Motor neuron (in vitro differentiated cells): ENCODE results near the gene ENGASE. TPM values are rescaled to one million over a fixed set of nuclear protein-coding genes. Genes with fewer than 3 reads are reported as not detected.
A peak's percentile ranks its signal among the peaks of the same experiment; 100 is the strongest.

Experiments used
- ATAC-seq, 8 experiments: fragments of 200-7000 bp; cut with Tn5 transposase; replicated peaks in 6 of 8; 2 replicates each; pipeline ENCODE4 v1.8.0; 2021; ENCODE audit warnings: mild to moderate bottlenecking in 8 of 8, moderate library complexity in 8 of 8
- H3K27ac ChIP-seq, 2 donors: fragments of 250-450 bp; sonication (Bioruptor Pico); 2 replicates each; pipeline ENCODE4 v1.9.0; 2021; ENCODE audit warnings: antibody characterized with exemption in 2 of 2, mild to moderate bottlenecking in 2 of 2, moderate library complexity in 1 of 2
- H3K4me1 ChIP-seq, 2 donors: fragments of 250-450 bp; sonication (Bioruptor Pico); replicated peaks in 1 of 2; 2 replicates each; pipeline ENCODE4 v1.6.1; 2021; ENCODE audit warnings: antibody characterized with exemption in 2 of 2, mild to moderate bottlenecking in 2 of 2, moderate library complexity in 1 of 2
- H3K4me3 ChIP-seq, 5 donors: fragments of 250-450 bp; sonication (Bioruptor Pico); 2 replicates each; pipeline ENCODE4 v1.9.0; 2021; ENCODE audit warnings: antibody characterized with exemption in 5 of 5, mild to moderate bottlenecking in 5 of 5, moderate library complexity in 4 of 5
- WGBS, 10 experiments: fragments of 450-650 bp; shearing (Covaris generic); methylation state at CpG; one replicate each; pipeline ENCODE4 v1.0.0; 2022; 5-methylcytosine and 5-hydroxymethylcytosine counted together
- in situ Hi-C, 9 experiments: fragments of 400-800 bp; cut with MboI; loops; one replicate each; pipeline ENCODE4 v1.15.0; 2021; ENCODE audit warnings: low sequenced_read_pairs in 9 of 9, low pct_unique_long_range_greater_than_20kb in 2 of 9; ENCODE audit not compliant: unreplicated experiment in 9 of 9
- total RNA-seq, 8 experiments: library from RNA; unstranded; fragments of 300-600 nt; gene quantifications; 2 replicates each; pipeline versions ENCODE4 v1.2.3 to v1.2.4, GENCODE V29; 2022

ENGASE gene
- total RNA-seq, 8 experiments from 2014 or later = 10.0 to 49.6 (median 15.4) TPM

- Histone ChIP-seq H3K4me3 (no peak overlapping the region), H3K4me1 (peaks cover 12 to 16% of the 10 kb centered on the region in 2 donors), H3K27ac (no peak overlapping the region)
- WGBS, 10 experiments = 60 to 83% (median 71%) methylated on average over 1 to 3 of the region's 6 CpGs; no CpG with 5 or more reads in 4 of the 10 experiments
- in situ Hi-C loops = loop anchor here in 1 of 9 experiments (25.0 kb wide), 1 partner anchor 662 kb away; no protein-coding TSS in a partner anchor
- no peak for ATAC-seq
These were observed 24.1 kb upstream of the ENGASE start for GRCh38 chr17:79050551-79050950.

GRCh38 chr17:79051306-79051705, 23.3 kb upstream of the ENGASE start:
- H3K4me1 ChIP-seq = peaks cover 8 to 13% of the 10 kb centered on the region in 2 donors
- ATAC-seq = no peak
- H3K4me3 ChIP-seq = no peak overlapping the region
- in situ Hi-C loops = loop anchor here in 1 of 9 experiments (25.0 kb wide), 1 partner anchor 661 kb away; no protein-coding TSS in a partner anchor
- no peak overlapping the region for H3K27ac ChIP-seq
- WGBS, 10 experiments = 43 to 100% (median 75%) methylated on average over 1 to 5 of the region's 6 CpGs; no CpG with 5 or more reads in 1 of the 10 experiments

DNA sequence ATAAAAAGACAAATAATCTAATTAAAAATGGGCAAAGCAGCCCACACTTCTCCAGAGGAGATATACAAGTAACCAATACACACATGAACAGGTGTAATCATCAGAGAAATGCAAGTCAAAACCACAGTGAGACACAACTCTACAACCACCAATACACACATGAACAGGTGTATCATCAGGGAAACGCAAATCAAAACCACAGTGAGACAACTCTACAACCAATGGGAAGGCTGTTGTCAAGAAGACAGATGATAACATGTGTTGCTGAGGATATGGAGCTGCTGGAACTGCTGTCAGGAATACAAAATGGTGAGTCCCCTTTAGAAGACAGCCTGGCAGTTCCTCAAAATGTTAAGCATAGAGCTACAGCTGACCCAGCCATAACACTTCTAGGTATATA, 22.5 kb upstream of the ENGASE start:
- WGBS, 10 experiments = 33 to 86% (median 60%) methylated on average over 1 of the region's 1 CpG; no CpG with 5 or more reads in 3 of the 10 experiments
- in situ Hi-C loops = loop anchor here in 1 of 9 experiments (25.0 kb wide), 1 partner anchor 660 kb away; no protein-coding TSS in a partner anchor

GRCh38 chr17:79053251-79053925, 21.2 kb upstream of the ENGASE start:
- in situ Hi-C loops = loop anchor here in 1 of 9 experiments (25.0 kb wide), 1 partner anchor 659 kb away; no protein-coding TSS in a partner anchor
- ATAC-seq = no peak
- H3K27ac ChIP-seq = no peak overlapping the region
- no peak overlapping the region for H3K4me3 ChIP-seq
- H3K4me1 ChIP-seq = peaks cover 0 to under 1% of the 10 kb centered on the region in 2 donors
- WGBS, 10 experiments = 0 to 100% (median 63%) methylated on average over 1 to 2 of the region's 2 CpGs; no CpG with 5 or more reads in 3 of the 10 experiments

More for the DNA sequence above, 22.5 kb upstream of the ENGASE start:
- Histone ChIP-seq H3K27ac (no peak overlapping the region), H3K4me3 (no peak overlapping the region), H3K4me1 (peaks cover 0 to 5% of the 10 kb centered on the region in 2 donors)
- ATAC-seq = no peak

GRCh38 chr17:79054200-79054960, 20.2 kb upstream of the ENGASE start:
- Histone ChIP-seq H3K4me3 (no peak overlapping the region), H3K27ac (no peak overlapping the region), H3K4me1 (no peaks in the 10 kb centered on the region)
- in situ Hi-C loops = loop anchor here in 1 of 9 experiments (25.0 kb wide), 1 partner anchor 658 kb away; no protein-coding TSS in a partner anchor
- WGBS, 10 experiments = 0 to 43% (median 30%) methylated on average over 1 to 2 of the region's 2 CpGs; no CpG with 5 or more reads in 1 of the 10 experiments
- no peak for ATAC-seq

GRCh38 chr17:79055197-79055596, 19.4 kb upstream of the ENGASE start:
- no peak overlapping the region for H3K27ac ChIP-seq
- no peaks in the 10 kb centered on the region for H3K4me1 ChIP-seq
- 77 to 100% (median 84%) methylated on average over 2 to 5 of the region's 5 CpGs; no CpG with 5 or more reads in 1 of the 10 experiments for WGBS, 10 experiments
- no peak for ATAC-seq
- in situ Hi-C loops = loop anchor here in 1 of 9 experiments (25.0 kb wide), 1 partner anchor 657 kb away; no protein-coding TSS in a partner anchor
- no peak overlapping the region for H3K4me3 ChIP-seq

DNA sequence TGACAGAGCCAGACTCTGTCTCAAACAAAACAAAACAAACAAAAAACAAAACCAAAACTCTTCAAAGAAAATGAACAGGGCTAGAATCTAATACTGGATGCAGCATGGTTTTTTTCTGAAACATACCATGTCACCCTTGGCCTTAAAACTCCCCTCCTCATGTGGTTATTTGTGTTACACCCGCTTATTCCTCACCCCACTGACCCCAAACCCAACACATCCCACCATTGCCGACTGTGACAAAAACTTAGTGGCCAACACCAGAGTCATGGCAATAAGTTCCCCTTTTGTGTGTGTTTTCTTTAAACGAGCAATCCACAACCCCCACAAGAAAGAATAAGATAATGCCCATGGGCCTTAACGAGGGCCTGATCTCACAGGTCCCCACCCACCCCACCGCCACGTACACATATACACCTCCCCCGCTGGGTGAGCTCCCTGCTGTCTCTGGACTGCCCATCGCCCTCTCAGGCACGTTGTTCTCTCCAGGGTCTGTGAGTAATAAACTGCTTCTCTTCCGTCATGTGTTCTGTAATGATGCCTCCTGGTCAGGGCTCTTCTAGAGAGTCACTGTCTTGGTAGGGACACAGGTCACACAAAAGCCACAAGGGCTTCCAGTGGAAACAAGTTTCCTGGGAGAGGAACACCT, 16.8 kb upstream of the ENGASE start:
- no peak for ATAC-seq
- no peaks in the 10 kb centered on the region for H3K4me1 ChIP-seq
- in situ Hi-C loops = loop anchor here in 1 of 9 experiments (25.0 kb wide), 1 partner anchor 654 kb away; no protein-coding TSS in a partner anchor
- WGBS, 10 experiments = 40 to 100% (median 67%) methylated on average over 1 to 6 of the region's 10 CpGs; no CpG with 5 or more reads in 6 of the 10 experiments
- no peak overlapping the region for H3K27ac ChIP-seq
- H3K4me3 ChIP-seq = no peak overlapping the region

GRCh38 chr17:79062691-79063090, 11.9 kb upstream of the ENGASE start:
- peak in 1 of 8 experiments; percentile 38 for ATAC-seq
- Histone ChIP-seq H3K4me1 (no peaks in the 10 kb centered on the region), H3K4me3 (no peak overlapping the region), H3K27ac (no peak overlapping the region)
- in situ Hi-C loops = loop anchor here in 1 of 9 experiments (25.0 kb wide), 1 partner anchor 650 kb away; no protein-coding TSS in a partner anchor
- 30 to 92% (median 72%) methylated on average over 3 to 7 of the region's 7 CpGs; no CpG with 5 or more reads in 2 of the 10 experiments for WGBS, 10 experiments

- in situ Hi-C loops = loop anchor here in 1 of 9 experiments (25.0 kb wide), 1 partner anchor 648 kb away; no protein-coding TSS in a partner anchor
- Histone ChIP-seq H3K4me1 (no peaks in the 10 kb centered on the region), H3K27ac (no peak overlapping the region), H3K4me3 (no peak overlapping the region)
- no peak for ATAC-seq
- 0 to 82% (median 67%) methylated on average over 1 to 3 of the region's 4 CpGs; no CpG with 5 or more reads in 3 of the 10 experiments for WGBS, 10 experiments
These were observed 10.6 kb upstream of the ENGASE start for GRCh38 chr17:79064026-79064425.

GRCh38 chr17:79065105-79065670, 9.4 kb upstream of the ENGASE start:
- ATAC-seq = peak in 2 of 8 experiments; percentile 34 to 51
- in situ Hi-C loops = loop anchor here in 1 of 9 experiments (25.0 kb wide), 1 partner anchor 647 kb away; no protein-coding TSS in a partner anchor
- Histone ChIP-seq H3K4me3 (no peak overlapping the region), H3K4me1 (no peaks in the 10 kb centered on the region), H3K27ac (no peak overlapping the region)
- WGBS, 10 experiments = 30 to 63% (median 47%) methylated on average over 5 to 10 of the region's 10 CpGs

GRCh38 chr17:79066963-79067362, 7.7 kb upstream of the ENGASE start:
- Histone ChIP-seq H3K4me3 (no peak overlapping the region), H3K27ac (no peak overlapping the region), H3K4me1 (no peaks in the 10 kb centered on the region)
- WGBS, 10 experiments = 53 to 86% (median 82%) methylated on average over 2 to 4 of the region's 6 CpGs; no CpG with 5 or more reads in 6 of the 10 experiments
- no peak for ATAC-seq
- in situ Hi-C loops = loop anchor here in 1 of 9 experiments (25.0 kb wide), 1 partner anchor 645 kb away; no protein-coding TSS in a partner anchor
